ENCODE measurements around the gene LAMC3.

LAMC3 gene

GRCh38 chr9:130990306-130990977 is 18.5 kb upstream of the LAMC3 start:
- no peak for TF ChIP-seq MAX (IDR thresholded peaks at IDR 0.05; ENCODE audit: low read depth, low read length)
- TF ChIP-seq POLR2A (IDR thresholded peaks at IDR 0.05; ENCODE audit: extremely low read depth, insufficient read length) = no peak
- TF ChIP-seq CTCF (IDR thresholded peaks at IDR 0.05; ENCODE audit: low read depth, low read length) = no peak
- no peak for TF ChIP-seq MYC (IDR thresholded peaks at IDR 0.05; ENCODE audit: low read depth, low read length)
- DNase-seq (ENCODE audit: low read depth) = no peak
- H3K4me3 ChIP-seq (ENCODE audit: low read depth, low read length) = no peak overlapping the region

GRCh38 chr9:130990978-130991777 is 17.8 kb upstream of the LAMC3 start:
- no peak for DNase-seq (ENCODE audit: low read depth)
- TF ChIP-seq MYC (IDR thresholded peaks at IDR 0.05; ENCODE audit: low read depth, low read length) (no peak), MAX (IDR thresholded peaks at IDR 0.05; ENCODE audit: low read depth, low read length) (no peak), CTCF (IDR thresholded peaks at IDR 0.05; ENCODE audit: low read depth, low read length) (no peak), POLR2A (IDR thresholded peaks at IDR 0.05; ENCODE audit: extremely low read depth, insufficient read length) (no peak)
- H3K4me3 ChIP-seq (ENCODE audit: low read depth, low read length) = no peak overlapping the region

GRCh38 chr9:130991778-130992681 is 16.9 kb upstream of the LAMC3 start:
- no peak overlapping the region for H3K4me3 ChIP-seq (ENCODE audit: low read depth, low read length)
- no peak for DNase-seq (ENCODE audit: low read depth)
- TF ChIP-seq POLR2A (IDR thresholded peaks at IDR 0.05; ENCODE audit: extremely low read depth, insufficient read length) (no peak), MYC (IDR thresholded peaks at IDR 0.05; ENCODE audit: low read depth, low read length) (no peak), CTCF (IDR thresholded peaks at IDR 0.05; ENCODE audit: low read depth, low read length) (no peak), MAX (IDR thresholded peaks at IDR 0.05; ENCODE audit: low read depth, low read length) (no peak)

GRCh38 chr9:130992682-130993032 is 16.3 kb upstream of the LAMC3 start:
- TF ChIP-seq MYC (IDR thresholded peaks at IDR 0.05; ENCODE audit: low read depth, low read length) = no peak
- no peak for TF ChIP-seq MAX (IDR thresholded peaks at IDR 0.05; ENCODE audit: low read depth, low read length)
- no peak overlapping the region for H3K4me3 ChIP-seq (ENCODE audit: low read depth, low read length)
- DNase-seq (ENCODE audit: low read depth) = no peak

- H3K4me3 ChIP-seq (ENCODE audit: low read depth, low read length) = no peak overlapping the region
- DNase-seq (ENCODE audit: low read depth) = no peak
- no peak for TF ChIP-seq CTCF (IDR thresholded peaks at IDR 0.05; ENCODE audit: low read depth, low read length)
- TF ChIP-seq MYC (IDR thresholded peaks at IDR 0.05; ENCODE audit: low read depth, low read length) = no peak
- TF ChIP-seq MAX (IDR thresholded peaks at IDR 0.05; ENCODE audit: low read depth, low read length) = no peak
- TF ChIP-seq POLR2A (IDR thresholded peaks at IDR 0.05; ENCODE audit: extremely low read depth, insufficient read length) = no peak
Measured at GRCh38 chr9:130993303-130994030, 15.5 kb upstream of the LAMC3 start.
